Kidney tubule cell (primary cell): ENCODE data around the gene COPE.
"Not testable (repeated sequence)": the region's sequence is repeated elsewhere in the genome, so short reads cannot be mapped to it uniquely, and the experiment has no call there.

Source experiments
- DNase-seq: peaks from one replicate; pipeline ENCODE4 v3.0.0-alpha.2; 2018; ENCODE audit warnings: low spot score

Gene COPE

DNA sequence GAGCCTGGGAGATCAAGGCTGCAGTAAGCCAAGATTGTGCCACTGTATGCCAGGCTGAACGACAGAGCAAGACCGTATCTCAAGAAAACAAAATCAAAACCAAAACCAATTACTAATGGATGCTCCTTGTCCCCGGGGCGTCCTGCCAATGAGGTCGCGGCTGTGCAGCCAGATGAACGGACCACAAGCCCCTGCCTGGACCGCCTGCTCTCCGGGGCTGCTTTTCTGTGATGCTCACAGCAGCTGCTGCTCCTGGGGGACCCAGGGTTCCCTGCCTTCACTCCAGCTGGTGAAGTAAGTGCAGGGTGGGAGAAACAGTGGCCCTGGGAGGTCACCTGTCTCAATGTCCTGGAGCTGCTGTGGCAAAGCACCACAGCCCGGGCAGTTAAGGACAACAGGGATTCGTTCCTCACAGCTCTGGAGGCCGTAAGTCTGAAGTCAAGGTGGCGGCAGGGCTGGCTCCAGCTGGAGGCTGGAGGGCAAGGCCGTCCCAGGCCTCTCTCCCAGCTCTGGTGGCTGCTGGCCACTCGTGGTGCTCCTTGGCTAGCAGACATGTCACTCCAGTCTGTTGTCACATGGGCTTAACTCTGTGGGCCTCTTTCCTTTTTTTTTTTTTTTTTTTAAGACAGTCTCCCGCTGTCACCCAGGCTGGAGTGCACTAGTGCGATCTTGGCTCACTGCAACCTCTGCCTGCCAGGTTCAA lies 10.1 kb downstream of the COPE start:
- DNase-seq: no peak

GRCh38 chr19:18906605-18907519 lies 12.3 kb downstream of the COPE start:
- DNase-seq: no peak

GRCh38 chr19:18905513-18906236 lies 13.5 kb downstream of the COPE start:
- no peak for DNase-seq

DNA sequence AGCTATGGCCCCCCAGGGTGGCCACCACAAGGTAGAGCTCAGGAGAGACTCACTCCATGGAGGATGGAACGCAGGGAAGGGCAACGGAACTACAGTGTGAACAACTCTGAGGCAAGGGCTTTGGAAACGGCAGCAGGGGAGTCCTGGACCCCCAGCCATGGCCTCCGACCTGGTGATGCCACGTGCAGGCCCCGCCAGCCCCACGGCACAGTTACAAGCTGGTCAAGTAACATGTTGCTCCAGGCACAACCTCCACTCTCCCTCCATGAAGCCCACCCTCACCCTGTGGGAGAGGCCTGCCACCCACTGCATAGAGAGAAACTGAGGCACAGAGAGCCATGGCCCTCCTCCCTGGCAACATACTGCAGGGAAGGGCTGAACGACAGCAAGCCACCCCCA lies 14.1 kb downstream of the COPE start:
- no peak for DNase-seq

GRCh38 chr19:18904334-18905057 lies 14.7 kb downstream of the COPE start:
- DNase-seq: no peak

- no peak for DNase-seq
These were observed 15.8 kb downstream of the COPE start for GRCh38 chr19:18903156-18904037.

- not testable (repeated sequence) for DNase-seq
These were observed 16.7 kb downstream of the COPE start for GRCh38 chr19:18902519-18902918.

DNA sequence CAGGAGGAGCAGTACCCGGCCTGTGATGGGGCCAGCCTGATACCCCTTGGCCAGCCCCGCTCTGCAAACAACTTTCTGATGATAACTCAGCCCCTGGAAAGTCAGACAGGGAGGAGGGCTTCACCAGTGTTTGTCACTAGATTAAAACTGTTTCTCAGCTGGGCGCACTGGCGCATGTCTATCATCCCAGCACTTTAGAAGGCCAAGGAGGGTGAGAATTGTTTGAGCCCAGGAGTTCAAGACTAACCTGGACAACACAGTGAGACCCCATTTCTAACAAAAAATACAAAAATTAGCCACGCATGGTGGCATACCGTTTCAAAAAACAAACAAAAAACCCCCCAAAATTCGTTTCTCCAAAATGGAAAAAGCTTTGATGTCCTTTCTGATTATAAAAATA lies 17.7 kb downstream of the COPE start:
- DNase-seq: no peak

GRCh38 chr19:18900700-18901481 lies 18.3 kb downstream of the COPE start:
- DNase-seq: no peak

GRCh38 chr19:18899624-18900560 lies 19.3 kb downstream of the COPE start:
- DNase-seq: no peak

DNA sequence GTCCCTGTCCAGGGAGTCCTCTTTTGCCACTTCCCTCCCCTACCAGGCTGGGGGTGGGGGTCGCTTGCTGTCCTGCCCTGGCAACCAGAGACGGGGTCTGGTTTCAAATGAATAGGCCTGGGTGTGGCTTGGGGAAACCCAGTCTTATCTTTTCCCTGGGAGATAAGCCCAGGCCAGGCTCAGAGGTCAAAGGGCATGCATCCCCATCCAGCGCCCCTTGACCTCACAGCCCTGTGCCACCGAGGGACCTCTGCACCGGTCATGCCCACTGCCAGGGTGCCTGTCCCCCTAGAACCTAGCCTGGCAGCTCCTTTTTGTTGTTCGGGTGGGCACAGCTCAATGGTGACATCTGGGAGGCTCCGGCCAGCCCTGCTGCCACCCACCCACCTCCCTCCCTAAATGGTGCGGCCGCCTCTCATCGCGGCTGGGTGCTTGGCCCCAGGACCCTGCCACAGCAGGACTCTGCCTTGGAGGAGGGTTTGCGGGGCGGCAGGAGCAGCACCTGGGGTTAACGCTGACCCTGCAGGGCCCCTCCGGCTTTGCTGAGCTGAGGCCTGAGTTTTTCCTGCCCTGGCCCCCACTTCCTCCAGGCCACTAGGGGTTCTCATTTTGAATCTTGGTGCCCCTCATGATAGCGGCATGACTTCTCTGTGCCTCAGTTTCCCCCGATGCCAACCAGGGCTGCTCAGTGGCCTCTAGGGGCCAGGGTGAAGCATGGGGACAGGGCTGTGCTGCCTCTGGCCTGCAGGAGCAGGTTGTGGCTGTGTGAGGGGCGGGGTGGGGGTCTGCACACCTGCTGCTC lies 20.4 kb downstream of the COPE start:
- DNase-seq: no peak

DNA sequence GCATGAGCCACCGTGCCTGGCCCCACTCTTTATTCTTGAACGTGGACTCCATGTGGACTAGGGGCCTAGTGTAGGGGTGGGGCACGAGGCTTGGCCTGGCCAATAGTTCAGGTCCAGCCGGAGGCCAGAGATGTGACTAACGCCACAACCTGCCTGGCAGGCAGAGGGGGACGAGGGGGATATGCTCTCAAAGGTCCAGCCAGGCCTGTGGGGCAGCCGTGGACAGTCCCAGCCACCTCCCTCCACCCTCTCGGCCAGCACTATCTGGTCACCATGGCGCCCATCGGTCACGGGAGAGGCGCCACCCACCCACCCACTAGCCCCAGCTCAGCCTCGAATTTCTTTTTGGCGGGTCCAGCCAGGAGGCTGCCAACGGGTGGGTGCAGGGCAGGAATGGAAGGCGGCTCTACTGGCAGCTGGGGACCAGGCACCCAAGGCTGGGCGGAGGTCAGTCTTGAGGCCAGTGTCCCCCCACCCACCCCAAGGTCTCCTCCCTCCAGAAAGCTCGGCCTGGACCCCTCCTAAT lies 21.0 kb downstream of the COPE start:
- DNase-seq: no peak

DNA sequence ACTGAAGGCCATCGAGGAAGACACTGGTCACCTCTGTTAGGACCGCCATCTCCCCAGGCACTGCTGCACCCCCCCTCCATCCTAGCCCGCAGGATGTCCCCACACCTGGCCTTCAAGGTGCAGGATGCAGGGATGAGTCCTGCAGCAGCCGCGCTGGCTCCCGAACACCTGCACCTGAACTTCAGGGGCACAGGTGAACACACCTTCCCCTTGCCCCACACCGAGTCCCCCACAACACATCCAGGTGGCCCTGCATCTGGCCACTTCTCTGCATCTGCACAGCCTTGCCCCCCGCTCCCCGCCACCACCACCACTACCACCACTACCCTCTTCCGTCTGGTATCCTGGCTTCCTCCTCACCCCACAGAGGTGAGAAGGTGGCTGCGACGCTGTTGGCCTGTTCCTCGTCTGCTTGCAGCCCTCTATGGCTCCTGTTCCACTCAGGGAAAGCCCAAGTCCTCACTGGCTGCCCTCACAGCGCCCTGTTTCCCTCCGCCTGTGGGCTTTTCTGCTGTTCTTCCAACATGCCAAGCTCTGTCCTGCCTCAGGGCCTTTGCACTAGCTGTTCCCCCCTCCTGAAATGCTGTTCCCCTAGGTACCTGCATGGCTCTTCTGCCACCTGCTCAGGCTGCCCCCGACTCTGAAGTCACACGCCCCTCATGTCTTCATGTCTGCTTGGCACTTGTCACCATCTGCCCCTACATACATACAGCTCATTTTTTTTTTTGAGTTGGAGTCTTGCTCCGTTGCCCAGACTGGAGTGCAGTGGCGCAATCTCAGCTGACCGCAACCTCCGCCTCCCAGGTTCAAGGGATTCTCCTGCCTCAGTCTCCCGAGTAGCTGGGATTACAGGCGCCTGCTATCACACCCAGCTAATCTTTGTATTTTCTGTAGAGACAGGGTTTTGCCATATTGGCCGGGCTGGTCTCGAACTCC lies 21.8 kb downstream of the COPE start:
- no peak for DNase-seq

GRCh38 chr19:18896421-18896841 lies 22.8 kb downstream of the COPE start:
- no peak for DNase-seq

DNA sequence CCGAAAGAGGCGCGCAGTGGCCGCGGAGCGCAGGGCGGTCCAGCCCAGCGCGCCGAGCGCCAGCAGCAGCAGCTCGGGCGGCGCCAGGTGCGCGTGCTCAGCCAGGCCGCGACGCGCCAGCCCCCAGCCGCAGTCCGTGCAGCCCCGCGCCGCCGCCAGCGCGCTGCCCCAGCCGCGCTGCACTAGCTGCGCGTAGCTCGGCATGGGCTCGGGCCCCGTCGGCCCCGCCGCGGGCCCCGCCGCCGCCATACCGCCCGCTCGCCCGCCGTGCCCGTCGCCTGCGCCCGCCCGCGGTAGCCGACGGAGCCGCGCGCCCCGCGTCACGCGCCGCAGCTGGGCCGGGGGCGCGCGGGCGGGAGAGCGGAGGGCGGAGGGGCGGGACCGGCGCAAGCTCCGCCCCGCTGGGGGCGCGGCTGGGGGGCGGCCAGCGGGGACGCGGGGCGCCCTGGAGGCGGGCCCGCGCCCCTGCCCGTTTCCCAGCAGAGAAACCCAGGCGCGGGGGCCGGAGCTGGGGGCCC lies 23.3 kb downstream of the COPE start, which contains the start of gene CERS1:
CERS1 (minus strand) TSS at position 335 of the 518 bp plus-strand sequence; CDS start at position 249, 86 bp downstream.
- DNase-seq: peak; percentile 18
